ENCODE data around the gene TACR1. TPM values are rescaled to one million over a fixed set of nuclear protein-coding genes. Genes with fewer than 3 reads are reported as not detected.

Gene TACR1
- total and polyA plus RNA-seq, 2 of the 8 experiments (the other 6 are each of a cell fraction or from before 2014, with no cell fraction given): 0.09 to 0.37 TPM

DNA sequence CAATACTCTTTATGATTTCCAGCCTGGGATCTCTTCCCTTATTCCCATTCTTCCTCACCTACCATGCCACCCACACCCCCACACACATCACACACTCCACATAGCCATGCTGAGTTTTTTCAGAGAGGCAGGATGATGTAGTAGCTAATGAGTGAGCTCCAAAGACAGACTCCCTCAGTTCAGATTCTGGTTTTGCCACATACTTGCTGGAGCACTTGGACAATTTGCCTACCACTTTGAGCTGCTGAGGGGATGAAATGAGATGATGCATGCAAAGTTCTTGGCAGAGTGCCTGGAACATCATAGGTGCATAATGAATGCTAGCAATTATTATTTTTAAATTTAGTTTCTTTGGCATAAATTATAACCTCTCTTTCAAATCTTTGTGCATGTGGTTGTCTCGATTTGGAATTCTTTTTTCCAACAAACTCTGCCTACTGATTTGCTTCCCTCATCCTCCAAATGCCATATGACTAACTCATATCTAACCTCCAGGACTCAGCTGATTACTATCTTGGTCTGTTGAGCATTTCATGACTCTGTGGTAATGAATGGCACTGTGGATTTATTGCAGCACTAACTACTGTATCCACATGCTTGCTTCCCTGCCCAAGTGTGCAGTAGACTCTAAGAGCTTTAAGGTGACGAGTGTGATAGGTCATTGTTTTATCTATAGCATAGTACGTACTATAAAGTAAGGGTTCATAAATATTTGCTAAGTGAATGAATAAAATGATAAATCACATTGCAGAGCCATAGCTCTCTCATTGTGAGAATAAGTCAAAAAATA is 99.1 kb downstream of the TACR1 start:
- Histone ChIP-seq H4K20me1 (replicated peaks in 1 of 2; ENCODE audit: control insufficient read depth in 1 of 2, insufficient read depth in 2 of 2, low read length in 2 of 2) (no peaks in the 10 kb centered on the region), H3K4ac (replicated peaks; ENCODE audit: insufficient read length, low read depth, low read length) (no peak overlapping the region), H3K79me2 (ENCODE audit: control insufficient read depth in 1 of 2, insufficient read depth in 2 of 2, low read length in 2 of 2) (no peaks in the 10 kb centered on the region), H4K91ac (replicated peaks; ENCODE audit: insufficient read length, low read length) (no peak overlapping the region), H3K9ac (replicated peaks in 1 of 4; ENCODE audit: extremely low read depth in 1 of 4, low read depth in 3 of 4, low read length in 3 of 4) (no peak overlapping the region), H2BK20ac (ENCODE audit: low read length) (no peak overlapping the region), H3K23me2 (ENCODE audit: low read depth, low read length) (no peaks in the 10 kb centered on the region), H3K4me1 (replicated peaks in 1 of 4; ENCODE audit: control insufficient read depth in 3 of 4, insufficient read depth in 4 of 4, low read length in 3 of 4) (no peaks in the 10 kb centered on the region), H3K14ac (ENCODE audit: insufficient read length) (no peak overlapping the region), H2BK12ac (ENCODE audit: low read depth, low read length) (no peak overlapping the region), H3K23ac (ENCODE audit: insufficient read length) (no peak overlapping the region), H3K4me3 (ENCODE audit: extremely low read depth in 1 of 4, insufficient read depth in 2 of 4, low read depth in 3 of 4, low read length in 4 of 4) (no peak overlapping the region), H2BK120ac (replicated peaks; ENCODE audit: low read depth, low read length) (no peak overlapping the region), H3K18ac (ENCODE audit: extremely low read depth, low read length) (no peak overlapping the region), H3K27ac (ENCODE audit: low read depth, low read length) (no peak overlapping the region), H3K36me3 (ENCODE audit: control insufficient read depth in 2 of 4, insufficient read depth in 4 of 4, low read length in 3 of 4) (no peaks in the 10 kb centered on the region), H3K56ac (replicated peaks; ENCODE audit: insufficient read length, low read depth, low read length) (no peak overlapping the region), H3K4me2 (ENCODE audit: insufficient read depth in 1 of 2, low read depth in 2 of 2, low read length in 2 of 2) (no peak overlapping the region), H3K79me1 (ENCODE audit: low read depth, low read length) (no peaks in the 10 kb centered on the region), H2BK15ac (ENCODE audit: low read length) (no peak overlapping the region), H4K5ac (ENCODE audit: insufficient read length, low read depth, low read length) (no peak overlapping the region), H2BK5ac (ENCODE audit: low read depth, low read length) (no peak overlapping the region), H2AFZ (ENCODE audit: low read length) (no peak overlapping the region), H2AK5ac (ENCODE audit: low read depth, low read length) (no peak overlapping the region), H4K8ac (ENCODE audit: extremely low read depth, insufficient read depth, low read length) (no peak overlapping the region), H3K9me3 (ENCODE audit: insufficient read depth in 2 of 2, low read depth in 1 of 2, low read length in 1 of 2) (peaks cover 5 to 7% of the 10 kb centered on the region in 2 experiments; a peak in 3 of 4 replicates), H3K27me3 (replicated peaks in 1 of 4; ENCODE audit: control insufficient read depth in 3 of 4, extremely low read depth in 1 of 4, insufficient read depth in 3 of 4, low read length in 3 of 4) (no peaks in the 10 kb centered on the region)
- 82% methylated on average over 3 of the region's 3 CpGs; no CpG with 5 or more reads in 1 of the 2 experiments for WGBS, 2 experiments (ENCODE audit: extremely low coverage in 1 of 2, insufficient coverage in 1 of 2, insufficient read length in 1 of 2, insufficient replicate concordance in 2 of 2, low coverage in 1 of 2, low lambda C conversion rate in 2 of 2, missing lambda C conversion rate in 1 of 2)
- ChIA-PET POLR2A (ENCODE audit: partially characterized antibody) (no interaction called here), CTCF (ENCODE audit: partially characterized antibody) (interaction anchor here (0.7 to 2.7 kb wide), 21 partner anchors 12 to 513 kb away, joined by 3 to 18 read pairs (median 4); no protein-coding TSS in a partner anchor)
- FAIRE-seq (no peak), DNase-seq (ENCODE audit: low read depth in 1 of 2, low spot score in 2 of 2) (no peak)
- TF ChIP-seq KDM1A (IDR thresholded peaks at IDR 0.05; ENCODE audit: borderline replicate concordance, low read length) (no peak), GABPA (IDR thresholded peaks at IDR 0.05; ENCODE audit: borderline replicate concordance, insufficient read depth, low read length) (no peak), CBX5 (IDR thresholded peaks at IDR 0.05; ENCODE audit: low read depth, low read length) (no peak), BCL11A (IDR thresholded peaks at IDR 0.05; ENCODE audit: low read depth in 2 of 2, low read length in 2 of 2) (no peak), SUZ12 (IDR thresholded peaks at IDR 0.05; ENCODE audit: low read length) (no peak), NANOG (IDR thresholded peaks at IDR 0.05; ENCODE audit: insufficient read depth, low read depth, low read length, poor library complexity, severe bottlenecking) (no peak), MAFK (IDR thresholded peaks at IDR 0.05; ENCODE audit: low read depth, low read length) (no peak), KDM4A (IDR thresholded peaks at IDR 0.05; ENCODE audit: low read depth, low read length, severe bottlenecking) (no peak), SIX5 (IDR thresholded peaks at IDR 0.05; ENCODE audit: low read depth, low read length) (no peak), SIN3A (conservative IDR thresholded peaks at IDR 0.05 in 1 of 2, IDR thresholded peaks at IDR 0.05 in 1 of 2; ENCODE audit: low read depth in 1 of 2, low read length in 2 of 2) (no peak), SAP30 (IDR thresholded peaks at IDR 0.05; ENCODE audit: insufficient read depth, insufficient replicate concordance, low read length) (no peak), RFX5 (IDR thresholded peaks at IDR 0.05; ENCODE audit: borderline replicate concordance, low read depth, low read length) (no peak)

Data from H1 (cell line).